Spleen (tissue), 7 donors: Measurements from ENCODE around the gene RGMB.

ENCODE experiments used
- CTCF ChIP-seq, 11 experiments: fragments of 200-600 bp in 7 of 11; fragments of 450-650 bp in 4 of 11; sonication (generic) in 4 of 11; IDR thresholded peaks in 8 of 11; conservative IDR thresholded peaks in 3 of 11; 1 replicate in 7 of 11; 2 replicates in 4 of 11; pipeline versions ENCODE4 v1.4.0 to v1.8.0; 2016 to 2021; ENCODE audit warnings: antibody characterized with exemption in 11 of 11, inconsistent platforms in 4 of 11, mild to moderate bottlenecking in 1 of 11
- POLR2A ChIP-seq, 3 donors: fragments of 450-650 bp; IDR thresholded peaks; one replicate each; pipeline ENCODE4 v1.5.1; 2017; ENCODE audit warnings: antibody characterized with exemption in 3 of 3, mild to moderate bottlenecking in 1 of 3
- POLR2AphosphoS5 ChIP-seq, 3 donors: sonication (generic); formaldehyde crosslinking; IDR thresholded peaks; one replicate each; pipeline ENCODE4 v1.5.1; 2017; ENCODE audit warnings: antibody characterized with exemption in 3 of 3
- donor health status: DM: no; HTN: no; CAD: no; lungs with moderate emphysema.
- donor health status: DM: no; HTN: no; CAD: no.
- donor health status: DM: no; HTN: no; CAD: no.

- TF ChIP-seq CTCF (IDR thresholded peaks at IDR 0.05 in 8 of 11, conservative IDR thresholded peaks at IDR 0.05 in 3 of 11) (no peak), POLR2AphosphoS5 (IDR thresholded peaks at IDR 0.05) (no peak), POLR2A (IDR thresholded peaks at IDR 0.05) (no peak)
Measured at GRCh38 chr5:98773214-98773463, 324 bp upstream of the RGMB start.
